ENCODE data around the gene B3GNT3.

The B3GNT3 gene

GRCh38 chr19:17862711-17863519 lies 68.0 kb downstream of the B3GNT3 start:
- DNase-seq: no peak
